ENCODE results near the gene ASB4. TPM values are rescaled to one million over a fixed set of nuclear protein-coding genes. Genes with fewer than 3 reads are reported as not detected.

ASB4 gene
- total RNA-seq, 1 donor: not detected

DNA sequence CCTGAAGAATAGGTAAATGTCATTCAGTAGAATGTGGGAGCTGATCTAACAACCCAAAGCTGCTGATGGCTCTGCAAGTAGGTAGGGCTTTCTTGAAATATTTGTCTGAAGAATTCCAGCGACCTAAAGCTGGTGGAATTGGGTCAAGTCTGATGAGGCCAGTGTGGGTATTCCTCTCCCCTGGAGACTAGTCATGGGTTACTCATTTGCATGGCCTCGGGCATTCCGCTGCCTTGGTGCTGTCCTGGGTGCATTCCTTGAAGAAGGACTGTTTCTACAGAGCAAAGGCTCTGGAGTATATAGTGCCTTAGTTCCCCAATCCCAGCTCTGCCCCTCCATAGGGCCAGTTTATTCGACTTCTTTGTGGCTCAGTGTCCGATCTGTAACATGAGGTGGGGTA is 91.4 kb downstream of the ASB4 start:
- H3K4me3 ChIP-seq (ENCODE audit: low read depth, low read length): no peak overlapping the region
- TF ChIP-seq, protein P1, sequence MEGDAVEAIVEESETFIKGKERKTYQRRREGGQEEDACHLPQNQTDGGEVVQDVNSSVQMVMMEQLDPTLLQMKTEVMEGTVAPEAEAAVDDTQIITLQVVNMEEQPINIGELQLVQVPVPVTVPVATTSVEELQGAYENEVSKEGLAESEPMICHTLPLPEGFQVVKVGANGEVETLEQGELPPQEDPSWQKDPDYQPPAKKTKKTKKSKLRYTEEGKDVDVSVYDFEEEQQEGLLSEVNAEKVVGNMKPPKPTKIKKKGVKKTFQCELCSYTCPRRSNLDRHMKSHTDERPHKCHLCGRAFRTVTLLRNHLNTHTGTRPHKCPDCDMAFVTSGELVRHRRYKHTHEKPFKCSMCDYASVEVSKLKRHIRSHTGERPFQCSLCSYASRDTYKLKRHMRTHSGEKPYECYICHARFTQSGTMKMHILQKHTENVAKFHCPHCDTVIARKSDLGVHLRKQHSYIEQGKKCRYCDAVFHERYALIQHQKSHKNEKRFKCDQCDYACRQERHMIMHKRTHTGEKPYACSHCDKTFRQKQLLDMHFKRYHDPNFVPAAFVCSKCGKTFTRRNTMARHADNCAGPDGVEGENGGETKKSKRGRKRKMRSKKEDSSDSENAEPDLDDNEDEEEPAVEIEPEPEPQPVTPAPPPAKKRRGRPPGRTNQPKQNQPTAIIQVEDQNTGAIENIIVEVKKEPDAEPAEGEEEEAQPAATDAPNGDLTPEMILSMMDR (IDR thresholded peaks at IDR 0.05; ENCODE audit: insufficient read depth, low read length): no peak
- DNase-seq (ENCODE audit: low read depth): no peak

DNA sequence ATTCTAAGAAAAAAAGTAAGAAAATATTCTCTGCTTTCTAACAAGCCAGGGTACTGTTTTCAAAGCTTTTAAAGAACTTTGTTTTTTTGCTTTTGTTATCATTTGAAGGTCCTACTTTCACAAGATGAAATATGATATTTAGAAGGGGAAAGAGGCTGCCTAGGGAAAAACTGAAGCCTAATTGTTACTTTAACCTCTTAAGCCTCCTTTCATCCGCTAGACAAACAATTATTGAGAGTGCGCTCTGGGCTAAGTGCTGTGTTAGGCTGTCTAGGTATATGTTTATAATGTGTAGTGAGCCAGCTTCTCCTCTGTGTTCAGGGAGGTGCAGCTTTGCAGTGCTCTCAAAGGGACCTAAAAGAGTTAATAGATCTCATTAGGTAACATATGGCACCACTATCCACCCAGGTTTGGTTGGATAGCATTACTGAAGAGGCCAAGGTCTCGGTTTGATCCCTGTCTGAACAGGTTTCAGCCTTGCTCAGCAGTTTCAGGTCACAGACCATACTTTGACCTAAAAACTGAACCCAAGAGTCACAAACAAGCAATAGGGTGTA is 92.6 kb downstream of the ASB4 start:
- H3K4me3 ChIP-seq (ENCODE audit: low read depth, low read length): no peak overlapping the region
- TF ChIP-seq, protein P1 (IDR thresholded peaks at IDR 0.05; ENCODE audit: insufficient read depth, low read length): no peak
- DNase-seq (ENCODE audit: low read depth): no peak

DNA sequence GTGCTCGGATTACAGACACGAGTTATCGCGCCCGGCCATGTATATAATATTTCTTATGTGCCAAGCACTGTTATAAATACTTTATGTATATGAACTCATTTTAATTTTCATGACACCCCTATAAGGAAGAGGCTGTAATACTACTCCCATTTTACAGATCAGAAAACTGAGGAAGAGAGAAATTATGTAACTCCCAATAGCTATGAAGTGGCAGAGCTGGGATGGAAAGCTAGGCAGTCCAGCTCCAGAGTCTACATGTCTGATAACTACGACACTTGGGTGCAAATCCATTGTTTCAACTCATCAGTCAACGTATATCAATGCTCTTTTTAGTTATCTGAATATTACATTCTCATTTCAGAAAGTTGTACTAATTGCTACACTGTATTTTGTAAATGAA is 93.6 kb downstream of the ASB4 start:
- no peak for DNase-seq (ENCODE audit: low read depth)
- TF ChIP-seq, protein P1 (IDR thresholded peaks at IDR 0.05; ENCODE audit: insufficient read depth, low read length): no peak
- no peak overlapping the region for H3K4me3 ChIP-seq (ENCODE audit: low read depth, low read length)

DNA sequence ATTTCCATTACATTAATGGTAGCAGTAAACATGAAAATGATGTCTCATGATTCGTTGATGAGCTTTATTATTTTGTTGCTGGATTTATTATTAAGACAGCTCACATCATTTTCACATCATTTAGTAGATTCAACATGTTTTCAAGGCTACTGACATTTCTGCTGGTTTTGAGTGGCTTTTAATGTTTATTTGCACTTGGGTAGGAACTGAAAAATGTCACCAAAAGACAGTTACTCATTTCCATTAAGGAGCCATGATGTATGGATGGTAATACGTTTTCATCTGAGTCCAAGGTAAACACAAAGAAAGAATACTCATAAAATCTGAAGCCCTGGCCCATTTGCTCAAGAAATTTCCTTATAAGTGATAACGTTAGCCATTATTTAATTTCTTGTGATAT is 95.7 kb downstream of the ASB4 start:
- H3K4me3 ChIP-seq (ENCODE audit: low read depth, low read length): no peak overlapping the region
- TF ChIP-seq, protein P1 (IDR thresholded peaks at IDR 0.05; ENCODE audit: insufficient read depth, low read length): no peak
- DNase-seq (ENCODE audit: low read depth): no peak

DNA sequence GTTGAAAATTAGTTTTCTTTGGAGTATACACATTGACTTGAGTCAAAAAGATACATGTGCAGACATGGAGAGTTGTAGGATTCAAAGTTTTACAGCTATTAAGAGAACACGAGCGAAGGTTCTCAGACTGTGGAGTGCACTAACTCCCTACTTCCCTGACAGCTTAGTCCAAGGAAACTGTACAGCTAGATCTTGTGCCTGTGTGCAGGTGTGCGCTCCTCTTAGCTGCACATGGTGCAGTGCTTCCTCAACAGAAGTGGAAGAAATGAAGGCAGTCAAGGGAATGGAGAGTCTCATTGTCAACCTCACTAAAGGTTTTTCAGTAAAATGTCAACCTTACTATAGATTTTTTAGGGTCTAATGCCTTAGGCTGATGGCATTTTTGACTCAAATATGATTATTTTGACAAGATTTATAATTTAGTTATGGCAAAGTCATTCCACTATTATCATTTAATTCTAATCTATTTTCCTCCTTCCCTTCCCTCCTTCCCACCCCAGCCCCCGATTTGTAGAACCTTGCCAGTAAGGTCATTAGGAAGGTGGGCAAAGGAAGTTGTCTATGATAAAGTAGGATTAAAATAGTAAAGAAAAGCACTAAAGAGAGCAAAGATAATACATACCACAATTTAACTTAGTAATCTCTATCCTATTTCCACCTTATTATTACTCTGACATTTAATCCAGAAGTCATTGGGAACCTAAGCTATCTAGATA is 97.0 kb downstream of the ASB4 start:
- TF ChIP-seq, protein P1 (IDR thresholded peaks at IDR 0.05; ENCODE audit: insufficient read depth, low read length): no peak
- no peak overlapping the region for H3K4me3 ChIP-seq (ENCODE audit: low read depth, low read length)
- DNase-seq (ENCODE audit: low read depth): no peak

DNA sequence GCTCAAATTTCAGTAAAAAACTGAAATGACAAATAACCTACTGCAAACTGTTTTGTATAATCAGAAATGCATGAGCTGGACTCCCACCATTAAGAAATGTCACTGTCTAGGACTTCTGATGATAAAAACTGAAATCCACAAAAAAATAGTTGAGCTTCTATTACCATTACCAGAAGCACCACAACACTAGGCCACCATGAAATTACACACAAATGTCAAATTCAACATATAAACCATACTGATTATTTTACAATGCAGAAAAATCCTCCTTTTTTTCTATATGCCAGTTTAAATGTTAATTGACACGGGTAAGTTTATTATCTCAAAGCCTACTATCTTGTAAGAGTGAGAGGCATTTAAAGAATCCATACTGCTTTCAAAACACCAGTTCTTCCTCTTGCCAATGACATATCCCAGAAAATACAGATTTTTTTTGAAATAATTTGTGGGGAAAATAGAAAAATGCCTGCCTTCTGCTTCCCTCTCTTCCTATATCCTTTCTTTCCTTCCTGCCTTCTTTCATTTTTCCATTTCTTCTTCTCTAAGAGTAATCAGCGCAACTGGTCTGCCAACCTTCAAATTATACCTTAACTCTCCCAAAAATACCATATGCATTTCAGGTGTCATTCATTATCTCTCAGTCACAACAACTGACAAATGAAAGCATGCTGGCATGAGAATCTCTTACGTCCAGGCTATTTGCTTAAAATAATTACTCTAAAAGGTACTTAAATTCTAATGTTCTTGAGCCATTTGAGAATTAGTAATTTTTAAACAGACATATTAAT is 98.3 kb downstream of the ASB4 start:
- TF ChIP-seq, protein P1 (IDR thresholded peaks at IDR 0.05; ENCODE audit: insufficient read depth, low read length): no peak
- no peak overlapping the region for H3K4me3 ChIP-seq (ENCODE audit: low read depth, low read length)
- DNase-seq (ENCODE audit: low read depth): no peak
